ENCODE measurements around the gene MFSD12. TPM values are rescaled to one million over a fixed set of nuclear protein-coding genes. Genes with fewer than 3 reads are reported as not detected.

MFSD12 gene
- polyA plus RNA-seq, 3 donors = 47.9 to 150 (median 55.5) TPM

DNA sequence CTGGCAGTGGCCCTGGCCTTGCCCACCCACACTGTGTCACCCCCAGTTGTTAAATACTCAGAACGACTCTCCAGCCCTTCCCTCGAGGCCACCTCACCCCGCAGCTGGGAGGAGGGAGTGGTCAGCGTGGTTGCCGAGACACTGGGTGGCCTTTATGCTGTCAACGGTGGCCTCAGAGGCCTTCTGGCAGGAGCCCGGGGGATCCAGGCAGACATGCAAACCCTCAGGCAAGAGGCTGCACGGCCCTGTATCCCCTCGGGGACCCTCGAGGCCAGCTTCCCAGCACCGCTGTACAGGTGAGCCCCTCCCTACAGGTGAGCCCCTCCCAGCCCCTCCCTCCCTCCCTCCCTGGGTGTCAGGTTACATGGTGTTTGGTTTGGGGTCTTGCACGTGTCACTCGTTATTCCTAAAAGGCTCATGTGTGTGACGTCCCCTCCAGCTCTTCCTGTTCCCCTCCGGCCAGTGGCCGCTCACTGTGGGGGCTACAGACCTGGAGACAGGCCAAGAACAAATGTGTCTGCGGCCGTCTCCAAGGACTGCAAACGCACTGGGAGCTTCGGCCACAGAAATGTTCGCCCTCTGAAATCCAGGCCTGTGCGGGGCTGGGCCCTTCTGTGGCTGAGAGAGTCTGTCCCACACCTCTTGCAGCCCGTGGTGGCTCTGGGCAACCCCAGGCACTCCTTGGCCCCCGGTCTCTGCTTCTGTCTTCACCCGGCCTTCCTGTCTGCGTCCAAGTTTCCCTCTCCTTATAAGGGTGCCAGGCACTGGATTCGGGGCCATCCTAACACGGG is 18.2 kb downstream of the MFSD12 start, which contains the start of gene TEKTIP1:
Gene TEKTIP1 (plus strand): TSS at position 210 of the 791 bp plus-strand sequence. CDS start 4 bp downstream, at position 214.
- no peaks in the 10 kb centered on the region for H3K9me3 ChIP-seq (replicated peaks in 1 of 2; ENCODE audit: control insufficient read depth in 1 of 2, insufficient read depth in 1 of 2, low read length in 2 of 2)
- H3K36me3 Mint-ChIP-seq = peaks cover 20 to 51% of the 10 kb centered on the region in 2 donors
- intact Hi-C loops (cut with micrococcal nuclease) = no loop called here
- H3K9me3 Mint-ChIP-seq = peaks cover 0 to 5% (median 2%) of the 10 kb centered on the region in 7 donors
- peaks cover 31 to 49% of the 10 kb centered on the region in 2 donors for H3K36me3 ChIP-seq (replicated peaks in 1 of 2; ENCODE audit: control insufficient read depth in 1 of 2, insufficient read depth in 2 of 2, low read length in 2 of 2)
- DNase-seq = no peak
- H2AFZ ChIP-seq (ENCODE audit: insufficient read depth, low read depth, low read length, poor library complexity, severe bottlenecking) = no peak within 1 kb of the TSS
- peaks cover 63% of the 10 kb centered on the region for H4K20me1 ChIP-seq (ENCODE audit: insufficient read depth, low read length)
- no peak within 1 kb of the TSS for H3K4me3 Mint-ChIP-seq
- H3K27ac Mint-ChIP-seq = peak within 1 kb of the TSS in 6 of 7 donors; percentile 3 to 77 (median 67)
- H3K4me1 Mint-ChIP-seq = peaks cover 13% of the 10 kb centered on the region
- H3K9ac ChIP-seq (ENCODE audit: insufficient read depth, low read length, poor library complexity, severe bottlenecking) = no peak within 1 kb of the TSS
- H3K27me3 ChIP-seq (ENCODE audit: control insufficient read depth in 2 of 2, insufficient read depth in 2 of 2, low read length in 2 of 2) = no peaks in the 10 kb centered on the region
- H3K27me3 Mint-ChIP-seq (ENCODE audit: low read depth in 3 of 3) = peaks cover 0 to 1% (median 0%) of the 10 kb centered on the region in 3 donors
- no peak within 1 kb of the TSS for H3K4me2 ChIP-seq (replicated peaks; ENCODE audit: extremely low read depth, low read length, poor library complexity, severe bottlenecking)
- peaks cover 0 to 5% of the 10 kb centered on the region in 2 donors for H3K4me1 ChIP-seq (ENCODE audit: control insufficient read depth in 1 of 2, insufficient read depth in 2 of 2, low read length in 2 of 2)
- TF ChIP-seq, protein P1, sequence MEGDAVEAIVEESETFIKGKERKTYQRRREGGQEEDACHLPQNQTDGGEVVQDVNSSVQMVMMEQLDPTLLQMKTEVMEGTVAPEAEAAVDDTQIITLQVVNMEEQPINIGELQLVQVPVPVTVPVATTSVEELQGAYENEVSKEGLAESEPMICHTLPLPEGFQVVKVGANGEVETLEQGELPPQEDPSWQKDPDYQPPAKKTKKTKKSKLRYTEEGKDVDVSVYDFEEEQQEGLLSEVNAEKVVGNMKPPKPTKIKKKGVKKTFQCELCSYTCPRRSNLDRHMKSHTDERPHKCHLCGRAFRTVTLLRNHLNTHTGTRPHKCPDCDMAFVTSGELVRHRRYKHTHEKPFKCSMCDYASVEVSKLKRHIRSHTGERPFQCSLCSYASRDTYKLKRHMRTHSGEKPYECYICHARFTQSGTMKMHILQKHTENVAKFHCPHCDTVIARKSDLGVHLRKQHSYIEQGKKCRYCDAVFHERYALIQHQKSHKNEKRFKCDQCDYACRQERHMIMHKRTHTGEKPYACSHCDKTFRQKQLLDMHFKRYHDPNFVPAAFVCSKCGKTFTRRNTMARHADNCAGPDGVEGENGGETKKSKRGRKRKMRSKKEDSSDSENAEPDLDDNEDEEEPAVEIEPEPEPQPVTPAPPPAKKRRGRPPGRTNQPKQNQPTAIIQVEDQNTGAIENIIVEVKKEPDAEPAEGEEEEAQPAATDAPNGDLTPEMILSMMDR (IDR thresholded peaks at IDR 0.05) = no peak
- no peaks in the 10 kb centered on the region for H3K79me2 ChIP-seq (ENCODE audit: insufficient read depth, low read length)
- 84% methylated on average over 19 of the region's 28 CpGs for WGBS (ENCODE audit: insufficient coverage)
- H3K4me3 ChIP-seq (replicated peaks in 1 of 3; ENCODE audit: low read depth in 2 of 3, low read length in 3 of 3) = no peak within 1 kb of the TSS
- H3K27ac ChIP-seq (ENCODE audit: low read depth in 1 of 2, low read length in 2 of 2) = peak within 1 kb of the TSS in 1 of 2 donors; percentile 32

DNA sequence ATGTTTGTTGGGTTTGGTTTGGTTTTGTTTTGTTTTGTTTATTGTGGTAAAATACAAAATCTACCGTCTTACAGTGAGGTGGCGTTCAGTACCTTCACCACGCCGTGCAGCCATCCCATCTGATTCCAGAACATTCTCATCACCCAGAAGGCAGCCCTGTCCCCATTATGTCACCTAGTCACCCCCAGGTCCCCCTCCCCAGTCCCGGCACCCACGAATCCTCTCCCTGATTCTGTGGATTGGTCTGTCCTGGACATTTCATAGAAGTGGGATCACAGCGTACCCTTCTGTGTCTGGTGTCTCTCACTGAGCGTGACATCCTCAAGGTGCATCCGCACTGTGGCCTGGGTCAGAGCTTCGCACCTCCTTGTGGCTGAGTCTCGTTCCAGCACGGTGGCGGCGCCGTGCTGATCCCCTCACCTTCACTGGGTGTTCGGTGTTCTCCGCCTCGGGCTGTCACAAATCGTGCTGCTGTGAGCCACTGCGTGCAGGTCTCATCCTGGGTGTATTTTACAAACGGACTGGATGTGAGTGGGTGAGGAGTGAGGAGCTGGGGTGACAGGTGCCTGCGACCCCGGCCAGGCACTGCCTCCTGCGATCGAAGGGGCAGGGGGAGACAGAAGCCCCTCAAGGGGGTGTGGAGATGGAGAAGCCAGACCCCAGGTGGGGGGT is 19.0 kb downstream of the MFSD12 start:
- peak overlapping the region in 5 of 7 donors; percentile 3 to 77 (median 65) for H3K27ac Mint-ChIP-seq
- Histone ChIP-seq H3K4me1 (ENCODE audit: control insufficient read depth in 1 of 2, insufficient read depth in 2 of 2, low read length in 2 of 2) (peaks cover 0 to 5% of the 10 kb centered on the region in 2 donors), H3K79me2 (ENCODE audit: insufficient read depth, low read length) (no peaks in the 10 kb centered on the region), H4K20me1 (ENCODE audit: insufficient read depth, low read length) (peaks cover 55% of the 10 kb centered on the region), H3K27me3 (ENCODE audit: control insufficient read depth in 2 of 2, insufficient read depth in 2 of 2, low read length in 2 of 2) (no peaks in the 10 kb centered on the region), H3K27ac (ENCODE audit: low read depth in 1 of 2, low read length in 2 of 2) (peak overlapping the region in 1 of 2 donors; percentile 32), H2AFZ (ENCODE audit: insufficient read depth, low read depth, low read length, poor library complexity, severe bottlenecking) (no peak overlapping the region), H3K9me3 (replicated peaks in 1 of 2; ENCODE audit: control insufficient read depth in 1 of 2, insufficient read depth in 1 of 2, low read length in 2 of 2) (no peaks in the 10 kb centered on the region), H3K36me3 (replicated peaks in 1 of 2; ENCODE audit: control insufficient read depth in 1 of 2, insufficient read depth in 2 of 2, low read length in 2 of 2) (peaks cover 31 to 50% of the 10 kb centered on the region in 2 donors), H3K4me3 (replicated peaks in 1 of 3; ENCODE audit: low read depth in 2 of 3, low read length in 3 of 3) (no peak overlapping the region), H3K4me2 (replicated peaks; ENCODE audit: extremely low read depth, low read length, poor library complexity, severe bottlenecking) (no peak overlapping the region), H3K9ac (ENCODE audit: insufficient read depth, low read length, poor library complexity, severe bottlenecking) (no peak overlapping the region)
- peaks cover 0 to 5% (median 2%) of the 10 kb centered on the region in 7 donors for H3K9me3 Mint-ChIP-seq
- peaks cover 25 to 55% of the 10 kb centered on the region in 2 donors for H3K36me3 Mint-ChIP-seq
- H3K4me3 Mint-ChIP-seq = no peak overlapping the region
- peaks cover 0 to 1% (median 0%) of the 10 kb centered on the region in 3 donors for H3K27me3 Mint-ChIP-seq (ENCODE audit: low read depth in 3 of 3)
- WGBS (ENCODE audit: insufficient coverage) = 93% methylated on average over 24 of the region's 25 CpGs
- TF ChIP-seq, protein P1 (IDR thresholded peaks at IDR 0.05) = no peak
- peaks cover 13% of the 10 kb centered on the region for H3K4me1 Mint-ChIP-seq
- intact Hi-C loops (cut with micrococcal nuclease) = no loop called here
- DNase-seq = no peak
